Inflammatory macrophage treated with lipopolysaccharide for 1 hour (primary cell): ENCODE data around the gene TADA2B.
"Not testable (repeated sequence)": the region's sequence is repeated elsewhere in the genome, so short reads cannot be mapped to it uniquely, and the experiment has no call there.

Experiments used
- DNase-seq, 2 donors: peaks; one replicate each; pipeline ENCODE4 v3.0.0-alpha.2; 2020 to 2022

Gene TADA2B

GRCh38 chr4:7060346-7061150 is 17.4 kb downstream of the TADA2B start:
- DNase-seq = peak; percentile 42 to 52

- DNase-seq = no peak
These were observed 18.6 kb downstream of the TADA2B start for GRCh38 chr4:7061815-7062214.

- no peak for DNase-seq
These were observed 19.6 kb downstream of the TADA2B start for GRCh38 chr4:7062816-7063215.

GRCh38 chr4:7063362-7063761 is 20.2 kb downstream of the TADA2B start:
- no peak for DNase-seq

- no peak for DNase-seq
These were observed 22.8 kb downstream of the TADA2B start for GRCh38 chr4:7066006-7066405.

GRCh38 chr4:7066493-7066892 is 23.3 kb downstream of the TADA2B start:
- DNase-seq = no peak

- peak in 1 of 2 donors; percentile 64 for DNase-seq
These were observed 23.9 kb downstream of the TADA2B start for GRCh38 chr4:7067126-7067451.

GRCh38 chr4:7067452-7068278 is 24.5 kb downstream of the TADA2B start, which contains the start of gene GRPEL1:
Gene GRPEL1 (minus strand): TSS chr4:7068064. CDS start chr4:7068032, 32 bp downstream.
- peak; percentile 100 for DNase-seq

GRCh38 chr4:7068279-7068842 is 25.2 kb downstream of the TADA2B start:
- no peak for DNase-seq

- DNase-seq = no peak
These were observed 25.7 kb downstream of the TADA2B start for GRCh38 chr4:7068883-7069282.

- DNase-seq = peak; percentile 64 to 84
These were observed 27.7 kb downstream of the TADA2B start for GRCh38 chr4:7070729-7071511.

- no peak for DNase-seq
These were observed 29.9 kb downstream of the TADA2B start for GRCh38 chr4:7073059-7073458.

- DNase-seq = peak; percentile 24 to 52
These were observed 30.6 kb downstream of the TADA2B start for GRCh38 chr4:7073526-7074390.

GRCh38 chr4:7074426-7074825 is 31.3 kb downstream of the TADA2B start:
- no peak for DNase-seq

- DNase-seq = peak in 1 of 2 donors; percentile 22
These were observed 33.0 kb downstream of the TADA2B start for GRCh38 chr4:7075962-7076695.

- no peak for DNase-seq
These were observed 33.5 kb downstream of the TADA2B start for GRCh38 chr4:7076696-7077082.

- no peak for DNase-seq
These were observed 34.2 kb downstream of the TADA2B start for GRCh38 chr4:7077371-7077770.

- no peak for DNase-seq
These were observed 34.9 kb downstream of the TADA2B start for GRCh38 chr4:7078025-7078424.

- not testable (repeated sequence) for DNase-seq
These were observed 36.3 kb downstream of the TADA2B start for GRCh38 chr4:7079483-7079882.

- not testable (repeated sequence) for DNase-seq
These were observed 36.7 kb downstream of the TADA2B start for GRCh38 chr4:7079909-7080308.
